Cardiac muscle cell (in vitro differentiated cells and primary cell): ENCODE measurements around the gene ADRB1. TPM values are rescaled to one million over a fixed set of nuclear protein-coding genes. Genes with fewer than 3 reads are reported as not detected.

Experiments used
- DNase-seq, 2 donors: peaks; one replicate each; pipeline versions ENCODE4 v3.0.0 to v3.0.0-alpha.2; 2010 to 2017; ENCODE audit warnings: low read depth in 1 of 2, low spot score in 1 of 2
- H3K27ac ChIP-seq: fragments of 200-600 bp; sonication (generic); 2 replicates; pipeline ENCODE4 v1.5.1; 2016
- H3K27me3 ChIP-seq: fragments of 200-600 bp; sonication (generic); 2 replicates; pipeline ENCODE4 v1.6.0; 2016; ENCODE audit warnings: control low read depth
- H3K36me3 ChIP-seq: fragments of 200-600 bp; sonication (generic); 2 replicates; pipeline ENCODE4 v1.5.1; 2016; ENCODE audit warnings: control low read depth
- H3K4me1 ChIP-seq: fragments of 200-600 bp; sonication (generic); 2 replicates; pipeline ENCODE4 v1.8.1; 2017; ENCODE audit warnings: low read depth, mild to moderate bottlenecking, mixed run types
- H3K4me3 ChIP-seq: fragments of 200-600 bp; sonication (generic); 2 replicates; pipeline ENCODE4 v1.5.1; 2016; ENCODE audit warnings: mild to moderate bottlenecking
- H3K9me3 ChIP-seq: fragments of 200-600 bp; sonication (generic); 2 replicates; pipeline ENCODE4 v1.5.1; 2017; ENCODE audit warnings: low read depth, mild to moderate bottlenecking, control low read depth
- CTCF ChIP-seq: IDR thresholded peaks from 2 replicates; pipeline ENCODE4 v1.5.1; 2012; ENCODE audit warnings: low read depth, mild to moderate bottlenecking, low read length
- polyA plus RNA-seq: library from polyadenylated mRNA; unstranded; fragments of >200 nt; fragmentation: Nextera tagmentation; extraction: Ambion mirVana; gene quantifications from 2 replicates; pipeline ENCODE4 v1.2.1, GENCODE V29; 2016
- total RNA-seq: library from RNA; depleted of rRNA; stranded (reverse); fragments of >200 nt; gene quantifications from 2 replicates; pipeline ENCODE4 v1.2.3, GENCODE V29; 2016

Gene ADRB1
- total and polyA plus RNA-seq, 2 experiments from 2014 or later = 0.28 to 0.69 TPM

GRCh38 chr10:114038819-114039218, 4.8 kb upstream of the ADRB1 start:
- H3K4me1 ChIP-seq = no peaks in the 10 kb centered on the region
- no peak for DNase-seq
- no peaks in the 10 kb centered on the region for H3K9me3 ChIP-seq
- TF ChIP-seq CTCF = no peak
- no peak overlapping the region for H3K4me3 ChIP-seq
- no peaks in the 10 kb centered on the region for H3K36me3 ChIP-seq
- H3K27ac ChIP-seq = no peak overlapping the region
- peaks cover 45% of the 10 kb centered on the region for H3K27me3 ChIP-seq

GRCh38 chr10:114041166-114041565, 2.5 kb upstream of the ADRB1 start:
- Histone ChIP-seq H3K4me3 (no peak overlapping the region), H3K36me3 (no peaks in the 10 kb centered on the region), H3K27ac (no peak overlapping the region), H3K27me3 (peaks cover 69% of the 10 kb centered on the region), H3K9me3 (no peaks in the 10 kb centered on the region), H3K4me1 (no peaks in the 10 kb centered on the region)
- no peak for DNase-seq
- TF ChIP-seq CTCF = no peak

GRCh38 chr10:114042895-114043531, 653 bp upstream of the ADRB1 start:
- no peaks in the 10 kb centered on the region for H3K4me1 ChIP-seq
- H3K36me3 ChIP-seq = no peaks in the 10 kb centered on the region
- no peak for TF ChIP-seq CTCF
- H3K27me3 ChIP-seq = peaks cover 87% of the 10 kb centered on the region
- H3K4me3 ChIP-seq = peak overlapping the region; percentile 75
- no peaks in the 10 kb centered on the region for H3K9me3 ChIP-seq
- no peak overlapping the region for H3K27ac ChIP-seq
- peak in 1 of 2 donors; percentile 58 for DNase-seq

- no peak for TF ChIP-seq CTCF
- H3K27me3 ChIP-seq = peaks cover 95% of the 10 kb centered on the region
- peak overlapping the region; percentile 75 for H3K4me3 ChIP-seq
- DNase-seq = no peak
- H3K4me1 ChIP-seq = no peaks in the 10 kb centered on the region
- H3K27ac ChIP-seq = no peak overlapping the region
- H3K36me3 ChIP-seq = no peaks in the 10 kb centered on the region
- no peaks in the 10 kb centered on the region for H3K9me3 ChIP-seq
Observed at GRCh38 chr10:114044247-114045135, 825 bp downstream of the ADRB1 start.

GRCh38 chr10:114045136-114046086, 1.7 kb downstream of the ADRB1 start:
- H3K27ac ChIP-seq = no peak overlapping the region
- H3K9me3 ChIP-seq = no peaks in the 10 kb centered on the region
- no peak for TF ChIP-seq CTCF
- peak in 1 of 2 donors; percentile 52 for DNase-seq
- H3K4me3 ChIP-seq = no peak overlapping the region
- no peaks in the 10 kb centered on the region for H3K4me1 ChIP-seq
- peaks cover 99% of the 10 kb centered on the region for H3K27me3 ChIP-seq
- no peaks in the 10 kb centered on the region for H3K36me3 ChIP-seq
